Natural killer cell (primary cell): ENCODE measurements around the gene XRCC3. TPM values are rescaled to one million over a fixed set of nuclear protein-coding genes. Genes with fewer than 3 reads are reported as not detected.
"Not testable (repeated sequence)": the region's sequence is repeated elsewhere in the genome, so short reads cannot be mapped to it uniquely, and the experiment has no call there.

Source experiments
- ATAC-seq, 3 donors: fragments of 150-1000 bp in 2 of 3; fragments of 200-7000 bp in 1 of 3; cut with Tn5 transposase; 1 replicate in 1 of 3; 2 replicates in 2 of 3; pipeline ENCODE4 v1.10.0; 2021; ENCODE audit warnings: mild to moderate bottlenecking in 2 of 3, moderate library complexity in 2 of 3
- DNase-seq, 2 donors: peaks; one replicate each; pipeline versions ENCODE4 v3.0.0 to v3.0.0-alpha.2; 2013 to 2021; ENCODE audit warnings: mixed read lengths in 1 of 2
- H3K27ac ChIP-seq: one replicate; pipeline ENCODE4 v1.5.1; 2013; ENCODE audit warnings: mild to moderate bottlenecking, low read length
- H3K27me3 ChIP-seq: one replicate; pipeline ENCODE4 v1.6.1; 2013; ENCODE audit warnings: low read length; ENCODE audit not compliant: control insufficient read depth, insufficient read depth
- H3K36me3 ChIP-seq: one replicate; pipeline ENCODE4 v1.6.1; 2013; ENCODE audit warnings: low read length; ENCODE audit not compliant: control insufficient read depth, insufficient read depth
- H3K4me1 ChIP-seq: one replicate; pipeline ENCODE4 v1.6.1; 2013; ENCODE audit warnings: low read length; ENCODE audit not compliant: control insufficient read depth, insufficient read depth
- H3K4me3 ChIP-seq: one replicate; pipeline ENCODE4 v1.5.1; 2013; ENCODE audit warnings: low read length
- H3K9me3 ChIP-seq: one replicate; pipeline ENCODE4 v1.6.1; 2013; ENCODE audit warnings: low read length; ENCODE audit not compliant: control insufficient read depth, insufficient read depth
- H3K27ac Mint-ChIP-seq, 2 donors: one replicate each; pipeline ENCODE4 v1.8.0; 2022; ENCODE audit warnings: mild to moderate bottlenecking in 2 of 2, mixed read lengths in 2 of 2, moderate library complexity in 1 of 2
- H3K27me3 Mint-ChIP-seq, 2 donors: one replicate each; pipeline ENCODE4 v1.8.0; 2022; ENCODE audit warnings: low read depth in 2 of 2, mixed read lengths in 2 of 2
- H3K36me3 Mint-ChIP-seq: one replicate; pipeline ENCODE4 v1.8.0; 2022; ENCODE audit warnings: mixed read lengths
- H3K4me1 Mint-ChIP-seq, 2 donors: one replicate each; pipeline ENCODE4 v1.8.0; 2022; ENCODE audit warnings: mixed read lengths in 2 of 2
- H3K4me3 Mint-ChIP-seq: one replicate; pipeline ENCODE4 v1.8.0; 2022; ENCODE audit warnings: mild to moderate bottlenecking, moderate library complexity, mixed read lengths
- H3K9me3 Mint-ChIP-seq, 2 donors: one replicate each; pipeline ENCODE4 v1.8.0; 2022; ENCODE audit warnings: mixed read lengths in 2 of 2
- WGBS: methylation state at CpG from one replicate; pipeline ENCODE4 v1.1.7; 2013; ENCODE audit warnings: missing lambda C conversion rate; ENCODE audit not compliant: insufficient coverage; 5-methylcytosine and 5-hydroxymethylcytosine counted together
- intact Hi-C: fragments of 100-400 bp; cut with micrococcal nuclease; formaldehyde crosslinking; loops from one replicate; pipeline ENCODE4 v1.14.2; 2022
- total RNA-seq, 4 donors: library from RNA; stranded (reverse); fragments of 120-200 nt in 1 of 4; gene quantifications; one replicate each; pipeline versions ENCODE4 v1.2.3 to v1.2.4, GENCODE V29; 2013 to 2022
- TF ChIP-seq, protein P1 (sequence below): fragments of 200-600 bp; IDR thresholded peaks from one replicate; pipeline ENCODE4 v1.8.0; 2022; ENCODE audit warnings: antibody characterized with exemption

The XRCC3 gene
- total RNA-seq, 3 donors from 2014 or later (not counting 1 experiment from before 2014, with no cell fraction given), result 11.6 to 12.8 (median 12.7) TPM

- DNase-seq (no peak), ATAC-seq (no peak)
- H3K27ac ChIP-seq, result no peak overlapping the region
- Mint-ChIP-seq H3K4me1 (peaks cover 14 to 25% of the 10 kb centered on the region in 2 donors), H3K27me3 (no peaks in the 10 kb centered on the region), H3K36me3 (peaks cover 14% of the 10 kb centered on the region), H3K9me3 (no peaks in the 10 kb centered on the region), H3K27ac (no peak overlapping the region), H3K4me3 (no peak overlapping the region)
- no peak overlapping the region for H3K4me3 ChIP-seq
- H3K9me3 ChIP-seq, result no peaks in the 10 kb centered on the region
- H3K4me1 ChIP-seq, result peaks cover under 1% of the 10 kb centered on the region
- H3K27me3 ChIP-seq, result no peaks in the 10 kb centered on the region
- TF ChIP-seq, protein P1, sequence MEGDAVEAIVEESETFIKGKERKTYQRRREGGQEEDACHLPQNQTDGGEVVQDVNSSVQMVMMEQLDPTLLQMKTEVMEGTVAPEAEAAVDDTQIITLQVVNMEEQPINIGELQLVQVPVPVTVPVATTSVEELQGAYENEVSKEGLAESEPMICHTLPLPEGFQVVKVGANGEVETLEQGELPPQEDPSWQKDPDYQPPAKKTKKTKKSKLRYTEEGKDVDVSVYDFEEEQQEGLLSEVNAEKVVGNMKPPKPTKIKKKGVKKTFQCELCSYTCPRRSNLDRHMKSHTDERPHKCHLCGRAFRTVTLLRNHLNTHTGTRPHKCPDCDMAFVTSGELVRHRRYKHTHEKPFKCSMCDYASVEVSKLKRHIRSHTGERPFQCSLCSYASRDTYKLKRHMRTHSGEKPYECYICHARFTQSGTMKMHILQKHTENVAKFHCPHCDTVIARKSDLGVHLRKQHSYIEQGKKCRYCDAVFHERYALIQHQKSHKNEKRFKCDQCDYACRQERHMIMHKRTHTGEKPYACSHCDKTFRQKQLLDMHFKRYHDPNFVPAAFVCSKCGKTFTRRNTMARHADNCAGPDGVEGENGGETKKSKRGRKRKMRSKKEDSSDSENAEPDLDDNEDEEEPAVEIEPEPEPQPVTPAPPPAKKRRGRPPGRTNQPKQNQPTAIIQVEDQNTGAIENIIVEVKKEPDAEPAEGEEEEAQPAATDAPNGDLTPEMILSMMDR, result no peak
- WGBS, result 96% methylated on average over 1 of the region's 1 CpG
- peaks cover 55% of the 10 kb centered on the region for H3K36me3 ChIP-seq
- intact Hi-C loops, result no loop called here
Observed at GRCh38 chr14:103656756-103657133, 58.5 kb downstream of the XRCC3 start.

GRCh38 chr14:103656031-103656755 lies 59.1 kb downstream of the XRCC3 start:
- H3K9me3 ChIP-seq, result no peaks in the 10 kb centered on the region
- DNase-seq (no peak), ATAC-seq (no peak)
- H3K27ac Mint-ChIP-seq, result no peak overlapping the region
- peaks cover 4% of the 10 kb centered on the region for H3K4me1 ChIP-seq
- WGBS, result 72% methylated on average over 4 of the region's 4 CpGs
- no peak overlapping the region for H3K4me3 Mint-ChIP-seq
- peaks cover 20 to 29% of the 10 kb centered on the region in 2 donors for H3K4me1 Mint-ChIP-seq
- intact Hi-C loops, result no loop called here
- H3K36me3 ChIP-seq, result peaks cover 50% of the 10 kb centered on the region
- H3K27me3 Mint-ChIP-seq, result no peaks in the 10 kb centered on the region
- no peaks in the 10 kb centered on the region for H3K9me3 Mint-ChIP-seq
- H3K36me3 Mint-ChIP-seq, result peaks cover 14% of the 10 kb centered on the region
- H3K4me3 ChIP-seq, result no peak overlapping the region
- TF ChIP-seq, protein P1, result no peak
- H3K27ac ChIP-seq, result no peak overlapping the region
- H3K27me3 ChIP-seq, result no peaks in the 10 kb centered on the region

DNA sequence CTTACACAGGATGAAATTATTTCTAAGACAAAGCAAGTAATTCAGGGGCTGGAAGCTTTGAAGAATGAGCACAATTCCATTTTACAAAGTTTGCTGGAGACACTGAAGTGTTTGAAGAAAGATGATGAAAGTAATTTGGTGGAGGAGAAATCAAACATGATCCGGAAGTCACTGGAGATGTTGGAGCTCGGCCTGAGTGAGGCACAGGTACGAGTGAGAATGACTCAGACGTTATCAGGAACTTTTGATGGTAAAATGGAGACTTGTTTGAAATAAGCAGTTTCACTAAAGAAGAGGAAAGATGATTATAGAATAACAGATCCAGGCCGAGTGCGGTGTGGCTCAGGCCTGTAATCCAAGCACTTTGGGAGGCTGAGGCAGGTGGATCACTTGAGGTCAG lies 60.6 kb downstream of the XRCC3 start:
- no peaks in the 10 kb centered on the region for H3K27me3 Mint-ChIP-seq
- TF ChIP-seq, protein P1, result no peak
- H3K4me1 ChIP-seq, result peaks cover 4% of the 10 kb centered on the region
- H3K36me3 ChIP-seq, result peaks cover 36% of the 10 kb centered on the region
- DNase-seq (no peak), ATAC-seq (no peak)
- peaks cover 11% of the 10 kb centered on the region for H3K36me3 Mint-ChIP-seq
- H3K9me3 ChIP-seq, result no peaks in the 10 kb centered on the region
- intact Hi-C loops, result no loop called here
- whole genome bisulfite sequencing, result 95% methylated on average over 6 of the region's 6 CpGs
- H3K27me3 ChIP-seq, result no peaks in the 10 kb centered on the region
- no peak overlapping the region for H3K4me3 Mint-ChIP-seq
- H3K4me1 Mint-ChIP-seq, result peaks cover 26 to 34% of the 10 kb centered on the region in 2 donors
- H3K9me3 Mint-ChIP-seq, result no peaks in the 10 kb centered on the region
- H3K4me3 ChIP-seq, result no peak overlapping the region
- no peak overlapping the region for H3K27ac ChIP-seq
- peak overlapping the region in 1 of 2 donors; percentile 64 for H3K27ac Mint-ChIP-seq

GRCh38 chr14:103653805-103654204 lies 61.4 kb downstream of the XRCC3 start:
- Mint-ChIP-seq H3K27me3 (no peaks in the 10 kb centered on the region), H3K36me3 (peaks cover 8% of the 10 kb centered on the region), H3K9me3 (no peaks in the 10 kb centered on the region), H3K4me1 (peaks cover 26 to 34% of the 10 kb centered on the region in 2 donors), H3K27ac (peak overlapping the region; percentile 7 to 64), H3K4me3 (no peak overlapping the region)
- H3K36me3 ChIP-seq, result peaks cover 30% of the 10 kb centered on the region
- DNase-seq (no peak), ATAC-seq (no peak)
- intact Hi-C loops, result no loop called here
- H3K4me3 ChIP-seq, result no peak overlapping the region
- H3K27me3 ChIP-seq, result no peaks in the 10 kb centered on the region
- no peaks in the 10 kb centered on the region for H3K9me3 ChIP-seq
- WGBS, result 98% methylated on average over 4 of the region's 4 CpGs
- TF ChIP-seq, protein P1, result no peak
- no peak overlapping the region for H3K27ac ChIP-seq
- H3K4me1 ChIP-seq, result peaks cover 4% of the 10 kb centered on the region

DNA sequence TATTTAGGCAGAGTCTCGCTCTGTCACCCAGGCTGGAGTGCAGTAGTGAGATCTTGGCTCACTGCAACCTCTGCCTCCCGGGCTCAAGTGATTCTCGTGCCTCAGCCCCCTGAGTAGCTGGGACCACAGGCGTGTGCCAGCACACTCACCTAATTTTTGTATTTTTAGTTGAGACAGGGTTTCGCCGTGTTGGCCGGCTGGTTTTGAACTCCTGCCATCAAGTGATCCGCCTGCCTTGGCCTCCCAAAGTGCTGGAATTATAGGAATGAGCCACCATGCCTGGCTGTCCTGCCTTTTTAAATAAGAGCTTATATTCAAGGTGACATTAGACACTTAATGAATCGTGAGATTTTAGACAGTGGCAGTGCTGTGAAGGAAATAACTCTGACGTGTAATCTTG lies 61.9 kb downstream of the XRCC3 start:
- H3K27me3 ChIP-seq, H3K4me3 Mint-ChIP-seq, DNase-seq, H3K4me3 ChIP-seq, H3K9me3 Mint-ChIP-seq, H3K9me3 ChIP-seq, H3K36me3 Mint-ChIP-seq, intact Hi-C loops, H3K27me3 Mint-ChIP-seq, H3K4me1 ChIP-seq, ATAC-seq, H3K27ac ChIP-seq: not testable (repeated sequence)
- 97% methylated on average over 10 of the region's 10 CpGs for WGBS
- peaks cover 30% of the 10 kb centered on the region for H3K36me3 ChIP-seq
- Mint-ChIP-seq H3K4me1 (peaks cover 26 to 34% of the 10 kb centered on the region in 2 donors), H3K27ac (peak overlapping the region in 1 of 2 donors; percentile 7)
